Body of pancreas (tissue), 4 donors: ENCODE data around the gene TYW1B.
"Not testable (repeated sequence)": the region's sequence is repeated elsewhere in the genome, so short reads cannot be mapped to it uniquely, and the experiment has no call there.

Experiments used
- POLR2A ChIP-seq, 3 donors: fragments of 450-650 bp; IDR thresholded peaks; one replicate each; pipeline ENCODE4 v1.6.1; 2016; ENCODE audit warnings: antibody characterized with exemption in 3 of 3, mild to moderate bottlenecking in 2 of 3
- TF ChIP-seq, protein P1 (sequence below), 7 experiments: fragments of 450-650 bp in 4 of 7; fragments of 200-600 bp in 3 of 7; sonication (generic) in 3 of 7; IDR thresholded peaks; one replicate each; pipeline ENCODE4 v1.5.1; 2016 to 2019; ENCODE audit warnings: antibody characterized with exemption in 7 of 7

DNA sequence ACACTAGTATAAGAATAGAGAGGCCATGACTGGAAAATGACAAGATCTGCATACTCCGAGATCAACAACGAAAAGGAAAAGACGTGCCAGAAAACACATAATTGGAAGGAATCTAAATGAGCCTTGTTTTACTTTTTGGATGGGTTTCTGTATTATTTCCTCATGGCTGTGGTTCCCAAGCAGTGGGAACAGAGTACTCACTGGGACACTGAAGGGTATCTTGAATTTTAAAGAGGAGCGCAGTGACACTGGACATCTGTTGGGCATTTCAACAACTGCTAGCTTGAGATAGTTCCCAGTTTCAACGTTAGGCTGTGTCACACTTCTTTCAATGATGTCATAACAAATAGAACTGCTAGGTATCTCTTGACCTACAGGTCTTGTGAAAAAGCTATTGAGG is 218.2 kb downstream of the TYW1B start:
- TF ChIP-seq, protein P1, sequence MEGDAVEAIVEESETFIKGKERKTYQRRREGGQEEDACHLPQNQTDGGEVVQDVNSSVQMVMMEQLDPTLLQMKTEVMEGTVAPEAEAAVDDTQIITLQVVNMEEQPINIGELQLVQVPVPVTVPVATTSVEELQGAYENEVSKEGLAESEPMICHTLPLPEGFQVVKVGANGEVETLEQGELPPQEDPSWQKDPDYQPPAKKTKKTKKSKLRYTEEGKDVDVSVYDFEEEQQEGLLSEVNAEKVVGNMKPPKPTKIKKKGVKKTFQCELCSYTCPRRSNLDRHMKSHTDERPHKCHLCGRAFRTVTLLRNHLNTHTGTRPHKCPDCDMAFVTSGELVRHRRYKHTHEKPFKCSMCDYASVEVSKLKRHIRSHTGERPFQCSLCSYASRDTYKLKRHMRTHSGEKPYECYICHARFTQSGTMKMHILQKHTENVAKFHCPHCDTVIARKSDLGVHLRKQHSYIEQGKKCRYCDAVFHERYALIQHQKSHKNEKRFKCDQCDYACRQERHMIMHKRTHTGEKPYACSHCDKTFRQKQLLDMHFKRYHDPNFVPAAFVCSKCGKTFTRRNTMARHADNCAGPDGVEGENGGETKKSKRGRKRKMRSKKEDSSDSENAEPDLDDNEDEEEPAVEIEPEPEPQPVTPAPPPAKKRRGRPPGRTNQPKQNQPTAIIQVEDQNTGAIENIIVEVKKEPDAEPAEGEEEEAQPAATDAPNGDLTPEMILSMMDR (IDR thresholded peaks at IDR 0.05) = not testable (repeated sequence)
- not testable (repeated sequence) for TF ChIP-seq POLR2A (IDR thresholded peaks at IDR 0.05)
